SU-DHL-6 (cell line): ENCODE data around the gene E4F1.

ENCODE experiments used
- EZH2phosphoT487 ChIP-seq: fragments of 200-600 bp; sonication (generic), shearing (Covaris generic); conservative IDR thresholded peaks from 2 replicates; pipeline ENCODE4 v1.6.1; 2018; ENCODE audit warnings: mild to moderate bottlenecking, antibody characterized with exemption, low read length, moderate library complexity, mixed read lengths
- TF ChIP-seq, protein P1 (sequence below): fragments of 200-600 bp; sonication (generic); IDR thresholded peaks from one replicate; pipeline ENCODE4 v1.5.1; 2017; ENCODE audit warnings: antibody characterized with exemption, mild to moderate bottlenecking, low read length, moderate library complexity; ENCODE audit not compliant: insufficient read depth, poor library complexity, severe bottlenecking

DNA sequence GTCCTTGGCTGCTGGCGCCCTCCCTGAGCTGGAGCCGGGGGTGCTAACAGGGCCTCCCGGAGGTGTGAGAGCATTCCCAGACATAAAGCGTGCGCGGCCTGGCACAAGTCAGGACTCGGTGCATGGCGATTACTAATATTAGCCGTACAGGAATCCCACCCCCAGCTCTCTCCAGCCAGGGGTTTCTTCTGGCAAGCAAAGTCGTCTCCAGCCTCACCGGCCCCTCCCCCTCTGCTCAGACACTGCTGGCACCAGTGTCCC lies 32.0 kb upstream of the E4F1 start:
- TF ChIP-seq, protein P1, sequence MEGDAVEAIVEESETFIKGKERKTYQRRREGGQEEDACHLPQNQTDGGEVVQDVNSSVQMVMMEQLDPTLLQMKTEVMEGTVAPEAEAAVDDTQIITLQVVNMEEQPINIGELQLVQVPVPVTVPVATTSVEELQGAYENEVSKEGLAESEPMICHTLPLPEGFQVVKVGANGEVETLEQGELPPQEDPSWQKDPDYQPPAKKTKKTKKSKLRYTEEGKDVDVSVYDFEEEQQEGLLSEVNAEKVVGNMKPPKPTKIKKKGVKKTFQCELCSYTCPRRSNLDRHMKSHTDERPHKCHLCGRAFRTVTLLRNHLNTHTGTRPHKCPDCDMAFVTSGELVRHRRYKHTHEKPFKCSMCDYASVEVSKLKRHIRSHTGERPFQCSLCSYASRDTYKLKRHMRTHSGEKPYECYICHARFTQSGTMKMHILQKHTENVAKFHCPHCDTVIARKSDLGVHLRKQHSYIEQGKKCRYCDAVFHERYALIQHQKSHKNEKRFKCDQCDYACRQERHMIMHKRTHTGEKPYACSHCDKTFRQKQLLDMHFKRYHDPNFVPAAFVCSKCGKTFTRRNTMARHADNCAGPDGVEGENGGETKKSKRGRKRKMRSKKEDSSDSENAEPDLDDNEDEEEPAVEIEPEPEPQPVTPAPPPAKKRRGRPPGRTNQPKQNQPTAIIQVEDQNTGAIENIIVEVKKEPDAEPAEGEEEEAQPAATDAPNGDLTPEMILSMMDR, result no peak
- TF ChIP-seq EZH2phosphoT487, result no peak
